Endothelial cell of umbilical vein (primary cell): ENCODE results near the gene SEMA6C. TPM values are rescaled to one million over a fixed set of nuclear protein-coding genes. Genes with fewer than 3 reads are reported as not detected.

Experiments used
- BruUV-seq: library from RNA; stranded (reverse); fragments of 400-500 nt; replicated peaks from 2 replicates; lab custom pipeline; 2021; lab: Mats Ljungman, UMichigan
- CTCF ChIA-PET: fragments of 300-600, 350-600 bp; sonication (Branson Sonifier 250); formaldehyde crosslinking; loops from one replicate; lab custom pipeline; 2021; ENCODE audit warnings: antibody characterized with exemption, inconsistent platforms; lab: Charles Lee
- POLR2A ChIA-PET: fragments of 300-600, 350-600 bp; sonication (Branson Sonifier 250); formaldehyde crosslinking; loops from one replicate; lab custom pipeline; 2021; ENCODE audit warnings: antibody characterized with exemption, inconsistent platforms; lab: Charles Lee
- DNase-seq: peaks from one replicate; pipeline ENCODE4 v3.0.0-alpha.2; 2011; ENCODE audit warnings: low read depth, low spot score
- FAIRE-seq: peaks from 2 replicates; lab custom pipeline; 2011; peaks lifted over from hg19 to GRCh38; lab: Jason Lieb, UNC
- H2AFZ ChIP-seq: 2 replicates; pipeline ENCODE4 v1.6.0; 2012; ENCODE audit warnings: low read depth, low read length, control low read depth, inconsistent platforms
- H3K27ac ChIP-seq: 2 replicates; pipeline ENCODE4 v1.5.1; 2011; ENCODE audit warnings: low read depth, mild to moderate bottlenecking, control low read depth, low read length, moderate library complexity; ENCODE audit not compliant: insufficient read depth
- H3K27me3 ChIP-seq, 2 experiments: 2 replicates each; pipeline versions ENCODE4 v1.6.0 to v1.6.1; 2011; ENCODE audit warnings: low read length in 2 of 2, mixed read lengths in 1 of 2; ENCODE audit not compliant: control insufficient read depth in 2 of 2, insufficient read depth in 2 of 2
- H3K36me3 ChIP-seq, 2 experiments: 2 replicates in 1 of 2; 3 replicates in 1 of 2; pipeline ENCODE4 v1.5.1; 2011; ENCODE audit warnings: low read length in 2 of 2, mild to moderate bottlenecking in 1 of 2, moderate library complexity in 1 of 2; ENCODE audit not compliant: control insufficient read depth in 2 of 2, insufficient read depth in 2 of 2; ENCODE audit errors: extremely low read depth in 1 of 2
- H3K4me1 ChIP-seq: 3 replicates; pipeline ENCODE4 v1.5.1; 2011; ENCODE audit warnings: mild to moderate bottlenecking, low read length; ENCODE audit not compliant: control insufficient read depth, insufficient read depth; ENCODE audit errors: extremely low read depth
- H3K4me2 ChIP-seq: 2 replicates; pipeline ENCODE4 v1.6.1; 2011; ENCODE audit warnings: low read length, control low read depth, mixed read lengths; ENCODE audit not compliant: insufficient read depth
- H3K4me3 ChIP-seq, 3 experiments: fragments of 200-600 bp in 1 of 3; sonication (generic), shearing (Covaris generic) in 1 of 3; replicated peaks in 1 of 3; 2 replicates each; pipeline ENCODE4 v1.5.1; 2011 to 2016; ENCODE audit warnings: control low read depth in 3 of 3, low read length in 3 of 3, mild to moderate bottlenecking in 2 of 3, inconsistent platforms in 1 of 3, low read depth in 1 of 3, moderate library complexity in 1 of 3; ENCODE audit not compliant: insufficient read depth in 1 of 3
- H3K79me2 ChIP-seq: 2 replicates; pipeline ENCODE4 v1.6.0; 2012; ENCODE audit warnings: low read length, inconsistent platforms; ENCODE audit not compliant: control insufficient read depth, insufficient read depth
- H3K9ac ChIP-seq: replicated peaks from 2 replicates; pipeline ENCODE3; 2011; ENCODE audit warnings: low read length, control low read depth; ENCODE audit not compliant: insufficient read depth; ENCODE audit errors: extremely low read depth
- H3K9me1 ChIP-seq: replicated peaks from 3 replicates; pipeline ENCODE4 v1.6.0; 2011; ENCODE audit warnings: mild to moderate bottlenecking, low read length; ENCODE audit not compliant: control insufficient read depth, insufficient read depth; ENCODE audit errors: extremely low read depth
- H3K9me3 ChIP-seq: replicated peaks from 2 replicates; pipeline ENCODE4 v1.5.1; 2012; ENCODE audit warnings: low read length, inconsistent platforms; ENCODE audit not compliant: control insufficient read depth, insufficient read depth
- H4K20me1 ChIP-seq: replicated peaks from 2 replicates; pipeline ENCODE3; 2011; ENCODE audit warnings: mild to moderate bottlenecking, low read length; ENCODE audit not compliant: control insufficient read depth, insufficient read depth; ENCODE audit errors: extremely low read depth
- CTCF ChIP-seq, 2 donors: IDR thresholded peaks; 1 replicate in 1 of 2; 2 replicates in 1 of 2; pipeline ENCODE4 v1.5.1; 2011; ENCODE audit warnings: low read length in 2 of 2, mild to moderate bottlenecking in 2 of 2, moderate library complexity in 2 of 2, control low read depth in 1 of 2, inconsistent platforms in 1 of 2, low read depth in 1 of 2; ENCODE audit not compliant: insufficient read depth in 1 of 2; ENCODE audit errors: extremely low read depth in 1 of 2
- EZH2 ChIP-seq: IDR thresholded peaks from 2 replicates; pipeline ENCODE4 v1.6.1; 2012; ENCODE audit warnings: borderline replicate concordance, low read depth, mild to moderate bottlenecking, moderate library complexity, low read length, inconsistent platforms; ENCODE audit not compliant: severe bottlenecking
- FOS ChIP-seq: IDR thresholded peaks from 2 replicates; pipeline ENCODE4 v1.6.1; 2011; ENCODE audit warnings: mild to moderate bottlenecking, low read length, moderate library complexity, borderline replicate concordance; ENCODE audit not compliant: insufficient read depth
- GATA2 ChIP-seq: IDR thresholded peaks from 2 replicates; pipeline ENCODE4 v1.7.0; 2011; ENCODE audit warnings: low read depth, mild to moderate bottlenecking, moderate library complexity, mixed read lengths, low read length; ENCODE audit not compliant: insufficient read length, insufficient read depth
- JUN ChIP-seq: IDR thresholded peaks from 2 replicates; pipeline ENCODE4 v1.6.1; 2011; ENCODE audit warnings: borderline replicate concordance, low read depth; ENCODE audit not compliant: insufficient read length, insufficient read depth
- MAX ChIP-seq: IDR thresholded peaks from 2 replicates; pipeline ENCODE4 v1.6.1; 2011; ENCODE audit not compliant: insufficient read depth, insufficient read length
- MYC ChIP-seq: IDR thresholded peaks from one replicate; pipeline ENCODE4 v1.6.1; 2011; ENCODE audit warnings: mild to moderate bottlenecking, low read depth, low read length
- POLR2A ChIP-seq: IDR thresholded peaks from 2 replicates; pipeline ENCODE4 v1.6.1; 2012; ENCODE audit warnings: low read depth, mild to moderate bottlenecking, control low read depth, low read length
- POLR2AphosphoS5 ChIP-seq: IDR thresholded peaks from 2 replicates; pipeline ENCODE4 v1.6.1; 2012; ENCODE audit warnings: low read depth, mild to moderate bottlenecking, control low read depth, low read length, moderate library complexity; ENCODE audit not compliant: insufficient read depth
- dilution Hi-C: fragments of 300-500 bp; cut with MboI; formaldehyde crosslinking; loops from one replicate; pipeline ENCODE4 v1.15.0; 2019; ENCODE audit warnings: low sequenced_read_pairs; ENCODE audit not compliant: extremely low pct_ligation_motif_present
- intact Hi-C: fragments of 100-400 bp; cut with micrococcal nuclease; formaldehyde crosslinking; loops from one replicate; pipeline ENCODE4 v1.10.0; 2022
- polyA plus RNA-seq, 4 experiments: library from polyadenylated mRNA; depleted of rRNA in 3 of 4; stranded (reverse) in 3 of 4; unstranded in 1 of 4; fragments of >200 nt; gene quantifications; 2 replicates each; pipeline versions ENCODE4 v1.2.1 to v1.2.3, GENCODE V29; 2011 to 2012; ENCODE audit warnings: missing spikeins in 1 of 4
- total RNA-seq: library from RNA; stranded (reverse); gene quantifications from 2 replicates; pipeline ENCODE4 v1.2.3, GENCODE V29; 2021

The SEMA6C gene
- total and polyA plus RNA-seq, 2 donors (not counting 3 experiments of a cell fraction or from before 2014, with no cell fraction given) = 53.0 to 71.9 TPM

DNA sequence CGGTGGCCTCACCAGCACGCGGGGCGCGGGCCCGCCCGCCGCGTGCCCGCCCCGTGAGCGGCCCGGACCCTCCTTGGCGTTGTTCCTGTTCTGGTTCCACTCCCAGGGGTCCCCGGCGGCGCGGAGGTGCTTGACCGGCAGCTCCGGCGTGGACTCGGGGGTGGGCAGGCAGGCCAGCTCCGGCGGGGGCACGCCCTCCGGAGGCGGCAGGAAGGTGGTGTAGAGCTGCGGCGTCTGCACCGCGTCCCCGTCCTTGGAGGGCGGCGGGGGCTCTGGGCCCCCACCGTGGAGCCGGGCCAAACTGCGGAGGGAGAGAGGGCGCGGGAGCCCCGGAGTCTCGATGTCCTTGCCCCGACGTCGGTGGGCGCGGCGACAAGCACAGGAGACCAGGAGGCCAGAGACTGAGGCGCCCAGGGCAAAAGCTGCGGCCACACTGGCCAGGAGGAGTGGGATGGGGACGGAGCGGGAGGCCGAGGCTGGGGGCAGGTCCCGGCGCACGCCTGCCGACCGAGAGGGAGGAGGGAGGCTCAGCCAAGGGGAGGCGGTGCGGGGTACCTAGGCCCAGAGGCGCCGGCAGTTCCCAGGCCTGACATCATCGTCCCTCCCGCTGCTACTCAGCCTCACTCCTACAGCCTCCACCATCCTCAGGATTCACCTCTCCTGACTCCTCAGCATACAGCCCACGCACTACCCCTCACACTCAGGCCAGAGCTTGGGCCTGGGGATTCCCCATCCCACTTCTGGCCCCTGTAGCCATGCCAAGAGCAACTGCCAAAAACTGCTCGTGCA is 13.2 kb downstream of the SEMA6C start:
- Histone ChIP-seq H2AFZ (no peak overlapping the region), H3K4me1 (peaks cover 6% of the 10 kb centered on the region), H3K4me3 (no peak overlapping the region), H3K27ac (no peak overlapping the region), H4K20me1 (no peaks in the 10 kb centered on the region), H3K9me3 (no peaks in the 10 kb centered on the region), H3K4me2 (no peak overlapping the region), H3K9me1 (no peaks in the 10 kb centered on the region), H3K9ac (no peak overlapping the region), H3K79me2 (no peaks in the 10 kb centered on the region), H3K27me3 (no peaks in the 10 kb centered on the region), H3K36me3 (peaks cover 0 to 44% of the 10 kb centered on the region in 2 experiments)
- TF ChIP-seq FOS (no peak), CTCF (IDR thresholded peaks at IDR 0.05; ENCODE audit: extremely low read depth in 1 of 2, insufficient read depth in 1 of 2, low read depth in 1 of 2, low read length in 2 of 2) (no peak), POLR2A (no peak), JUN (no peak), EZH2 (no peak), MAX (no peak), POLR2AphosphoS5 (no peak), GATA2 (no peak), MYC (no peak)
- FAIRE-seq (no peak), DNase-seq (no peak)
- intact Hi-C loops = no loop called here
- ChIA-PET CTCF (interaction anchor here (0.7 to 6.6 kb wide), 2 partner anchors 32 to 34 kb away, joined by 3 to 53 read pairs; partner anchors contain the start of gene LYSMD1), POLR2A (interaction anchor here (0.6 kb wide), 1 partner anchor 92 kb away, joined by 3 read pairs; no protein-coding TSS in a partner anchor)
- dilution Hi-C loops = no loop called here
- no TSS peak for BruUV-seq
